Measurements from ENCODE around the gene CTIF.
A peak's percentile ranks its signal among the peaks of the same experiment; 100 is the strongest.

CTIF gene

GRCh38 chr18:48776156-48776555 lies 237.3 kb downstream of the CTIF start:
- no peak for DNase-seq (ENCODE audit: low read depth)

GRCh38 chr18:48776641-48777025 lies 237.8 kb downstream of the CTIF start:
- no peak for DNase-seq (ENCODE audit: low read depth)

- DNase-seq (ENCODE audit: low read depth): peak; percentile 48
Observed at GRCh38 chr18:48777026-48777743, 238.4 kb downstream of the CTIF start.

GRCh38 chr18:48777744-48778116 lies 238.9 kb downstream of the CTIF start:
- no peak for DNase-seq (ENCODE audit: low read depth)

GRCh38 chr18:48778344-48779011 lies 239.6 kb downstream of the CTIF start:
- DNase-seq (ENCODE audit: low read depth): no peak

- DNase-seq (ENCODE audit: low read depth): no peak
Observed at GRCh38 chr18:48779462-48779861, 240.6 kb downstream of the CTIF start.

- no peak for DNase-seq (ENCODE audit: low read depth)
Observed at GRCh38 chr18:48780201-48780912, 241.5 kb downstream of the CTIF start.

- no peak for DNase-seq (ENCODE audit: low read depth)
Observed at GRCh38 chr18:48780913-48781162, 242.0 kb downstream of the CTIF start.

GRCh38 chr18:48781163-48781987 lies 242.5 kb downstream of the CTIF start:
- no peak for DNase-seq (ENCODE audit: low read depth)

GRCh38 chr18:48781988-48782363 lies 243.1 kb downstream of the CTIF start:
- DNase-seq (ENCODE audit: low read depth): no peak

- no peak for DNase-seq (ENCODE audit: low read depth)
Observed at GRCh38 chr18:48782381-48782861, 243.6 kb downstream of the CTIF start.

- no peak for DNase-seq (ENCODE audit: low read depth)
Observed at GRCh38 chr18:48783616-48784520, 245.0 kb downstream of the CTIF start.

- no peak for DNase-seq (ENCODE audit: low read depth)
Observed at GRCh38 chr18:48784656-48785055, 245.8 kb downstream of the CTIF start.

- DNase-seq (ENCODE audit: low read depth): no peak
Observed at GRCh38 chr18:48785091-48785614, 246.3 kb downstream of the CTIF start.

- no peak for DNase-seq (ENCODE audit: low read depth)
Observed at GRCh38 chr18:48785736-48786454, 247.1 kb downstream of the CTIF start.

- no peak for DNase-seq (ENCODE audit: low read depth)
Observed at GRCh38 chr18:48786455-48787202, 247.8 kb downstream of the CTIF start.

GRCh38 chr18:48787203-48788151 lies 248.6 kb downstream of the CTIF start:
- no peak for DNase-seq (ENCODE audit: low read depth)

GRCh38 chr18:48788373-48788772 lies 249.5 kb downstream of the CTIF start:
- DNase-seq (ENCODE audit: low read depth): no peak

Measured in stimulated activated CD8-positive, alpha-beta memory T cell treated with anti-CD3 and anti-CD28 coated beads, Interleukin-12 subunit alpha, Interleukin-12 subunit beta, amount 100 ng/mL, for 4 hours (primary cell).